ENCODE data around the gene PLTP.
A peak's percentile ranks its signal among the peaks of the same experiment; 100 is the strongest.

PLTP gene

GRCh38 chr20:45857114-45857881 is 54.7 kb downstream of the PLTP start, which contains the start of the genes ACOT8 and ZSWIM3:
Gene ACOT8, minus strand, starts transcription at chr20:45857392. Its CDS starts 77 bp downstream, at chr20:45857315.
Gene ZSWIM3, plus strand, starts transcription at chr20:45857614. Its CDS starts 212 bp downstream, at chr20:45857826.
- Histone ChIP-seq H3K4me2 (ENCODE audit: low read length) (peak within 1 kb of the TSS; percentile 90), H3K79me1 (ENCODE audit: low read length) (peaks cover 5% of the 10 kb centered on the region), H3K36me3 (ENCODE audit: control insufficient read depth in 1 of 2, insufficient read depth in 2 of 2, low read length in 2 of 2) (peaks cover 0 to 7% of the 10 kb centered on the region in 2 experiments)

GRCh38 chr20:45853484-45853883 is 58.5 kb downstream of the PLTP start:
- no CpG with 5 or more reads among the region's 2 CpGs for WGBS (ENCODE audit: extremely low coverage, insufficient coverage, insufficient read length)
- H2BK5ac ChIP-seq (ENCODE audit: low read depth, low read length, poor library complexity): no peak overlapping the region

More at GRCh38 chr20:45857114-45857881, 54.7 kb downstream of the PLTP start, which contains the start of the genes ACOT8 and ZSWIM3:
- Histone ChIP-seq H3K14ac (ENCODE audit: low read length) (peak within 1 kb of the TSS; percentile 69), H3K27ac (ENCODE audit: low read depth, low read length) (no peak within 1 kb of the TSS), H3K4me1 (ENCODE audit: control insufficient read depth in 1 of 2, insufficient read depth in 2 of 2, low read length in 2 of 2) (peaks cover 3 to 5% of the 10 kb centered on the region in 2 experiments), H2AK5ac (ENCODE audit: low read length) (peak within 1 kb of the TSS; percentile 24), H4K8ac (ENCODE audit: low read depth, low read length) (peak within 1 kb of the TSS; percentile 91), H2BK120ac (ENCODE audit: insufficient read depth, low read length, poor library complexity) (peak within 1 kb of the TSS; percentile 29), H3K23ac (ENCODE audit: low read length) (no peak within 1 kb of the TSS), H2BK5ac (ENCODE audit: low read depth, low read length, poor library complexity) (peak within 1 kb of the TSS; percentile 41), H3K18ac (ENCODE audit: low read length) (peak within 1 kb of the TSS; percentile 75), H3K4me3 (ENCODE audit: low read depth, low read length) (peak within 1 kb of the TSS; percentile 80), H4K91ac (ENCODE audit: low read depth, low read length) (peak within 1 kb of the TSS; percentile 81), H4K12ac (ENCODE audit: low read depth, low read length) (peak within 1 kb of the TSS; percentile 81), H2BK12ac (ENCODE audit: low read length) (no peak within 1 kb of the TSS), H3K9ac (ENCODE audit: low read length) (peak within 1 kb of the TSS; percentile 49), H3K79me2 (ENCODE audit: control insufficient read depth, insufficient read depth, low read length, poor library complexity) (peaks cover 1% of the 10 kb centered on the region), H3K27me3 (ENCODE audit: insufficient read depth, low read length) (no peaks in the 10 kb centered on the region), H3K9me3 (ENCODE audit: insufficient read depth, low read depth, low read length) (no peaks in the 10 kb centered on the region), H2AFZ (ENCODE audit: insufficient read depth, low read length, poor library complexity) (peak within 1 kb of the TSS; percentile 92), H3K4ac (ENCODE audit: low read depth, low read length) (peak within 1 kb of the TSS; percentile 71)
- peak; percentile 98 to 100 for DNase-seq
- whole genome bisulfite sequencing (ENCODE audit: extremely low coverage, insufficient coverage, insufficient read length): no CpG with 5 or more reads among the region's 36 CpGs

GRCh38 chr20:45852326-45852725 is 59.6 kb downstream of the PLTP start:
- H4K12ac ChIP-seq (ENCODE audit: low read depth, low read length): no peak overlapping the region
- H4K8ac ChIP-seq (ENCODE audit: low read depth, low read length): no peak overlapping the region
- no peak overlapping the region for H2AFZ ChIP-seq (ENCODE audit: insufficient read depth, low read length, poor library complexity)
- H2BK120ac ChIP-seq (ENCODE audit: insufficient read depth, low read length, poor library complexity): no peak overlapping the region
- H3K79me1 ChIP-seq (ENCODE audit: low read length): peaks cover 2% of the 10 kb centered on the region
- no peak overlapping the region for H3K4ac ChIP-seq (ENCODE audit: low read depth, low read length)
- DNase-seq: no peak
- H2AK5ac ChIP-seq (ENCODE audit: low read length): no peak overlapping the region
- no peak overlapping the region for H3K14ac ChIP-seq (ENCODE audit: low read length)
- no peak overlapping the region for H4K91ac ChIP-seq (ENCODE audit: low read depth, low read length)
- H3K36me3 ChIP-seq (ENCODE audit: control insufficient read depth in 1 of 2, insufficient read depth in 2 of 2, low read length in 2 of 2): peaks cover 5 to 12% of the 10 kb centered on the region in 2 experiments
- no CpG with 5 or more reads among the region's 6 CpGs for WGBS (ENCODE audit: extremely low coverage, insufficient coverage, insufficient read length)
- no peaks in the 10 kb centered on the region for H3K9me3 ChIP-seq (ENCODE audit: insufficient read depth, low read depth, low read length)
- H3K4me2 ChIP-seq (ENCODE audit: low read length): no peak overlapping the region
- no peaks in the 10 kb centered on the region for H3K27me3 ChIP-seq (ENCODE audit: insufficient read depth, low read length)
- H3K4me1 ChIP-seq (ENCODE audit: control insufficient read depth in 1 of 2, insufficient read depth in 2 of 2, low read length in 2 of 2): peaks cover 0 to 3% of the 10 kb centered on the region in 2 experiments
- peaks cover 1% of the 10 kb centered on the region for H3K79me2 ChIP-seq (ENCODE audit: control insufficient read depth, insufficient read depth, low read length, poor library complexity)
- no peak overlapping the region for H2BK12ac ChIP-seq (ENCODE audit: low read length)
- no peak overlapping the region for H2BK5ac ChIP-seq (ENCODE audit: low read depth, low read length, poor library complexity)
- no peak overlapping the region for H3K27ac ChIP-seq (ENCODE audit: low read depth, low read length)
- H3K23ac ChIP-seq (ENCODE audit: low read length): no peak overlapping the region
- H3K18ac ChIP-seq (ENCODE audit: low read length): no peak overlapping the region
- H3K4me3 ChIP-seq (ENCODE audit: low read depth, low read length): no peak overlapping the region
- H3K9ac ChIP-seq (ENCODE audit: low read length): no peak overlapping the region

More at GRCh38 chr20:45853484-45853883, 58.5 kb downstream of the PLTP start:
- peaks cover 2 to 9% of the 10 kb centered on the region in 2 experiments for H3K36me3 ChIP-seq (ENCODE audit: control insufficient read depth in 1 of 2, insufficient read depth in 2 of 2, low read length in 2 of 2)
- H4K91ac ChIP-seq (ENCODE audit: low read depth, low read length): no peak overlapping the region
- no peak overlapping the region for H3K18ac ChIP-seq (ENCODE audit: low read length)
- peaks cover 1% of the 10 kb centered on the region for H3K79me2 ChIP-seq (ENCODE audit: control insufficient read depth, insufficient read depth, low read length, poor library complexity)
- H2AK5ac ChIP-seq (ENCODE audit: low read length): no peak overlapping the region
- H3K79me1 ChIP-seq (ENCODE audit: low read length): peaks cover 5% of the 10 kb centered on the region
- no peak overlapping the region for H3K23ac ChIP-seq (ENCODE audit: low read length)
- DNase-seq: no peak
- H3K4me1 ChIP-seq (ENCODE audit: control insufficient read depth in 1 of 2, insufficient read depth in 2 of 2, low read length in 2 of 2): peaks cover 3 to 5% of the 10 kb centered on the region in 2 experiments
- no peak overlapping the region for H3K27ac ChIP-seq (ENCODE audit: low read depth, low read length)
- no peak overlapping the region for H2AFZ ChIP-seq (ENCODE audit: insufficient read depth, low read length, poor library complexity)
- no peak overlapping the region for H4K12ac ChIP-seq (ENCODE audit: low read depth, low read length)
- H3K9me3 ChIP-seq (ENCODE audit: insufficient read depth, low read depth, low read length): no peaks in the 10 kb centered on the region
- no peak overlapping the region for H3K4me3 ChIP-seq (ENCODE audit: low read depth, low read length)
- no peak overlapping the region for H2BK120ac ChIP-seq (ENCODE audit: insufficient read depth, low read length, poor library complexity)
- H4K8ac ChIP-seq (ENCODE audit: low read depth, low read length): no peak overlapping the region
- H3K4me2 ChIP-seq (ENCODE audit: low read length): no peak overlapping the region
- H2BK12ac ChIP-seq (ENCODE audit: low read length): no peak overlapping the region
- no peak overlapping the region for H3K4ac ChIP-seq (ENCODE audit: low read depth, low read length)
- no peaks in the 10 kb centered on the region for H3K27me3 ChIP-seq (ENCODE audit: insufficient read depth, low read length)
- H3K9ac ChIP-seq (ENCODE audit: low read length): no peak overlapping the region
- no peak overlapping the region for H3K14ac ChIP-seq (ENCODE audit: low read length)

- no peak overlapping the region for H3K4ac ChIP-seq (ENCODE audit: low read depth, low read length)
- H4K91ac ChIP-seq (ENCODE audit: low read depth, low read length): no peak overlapping the region
- H3K14ac ChIP-seq (ENCODE audit: low read length): no peak overlapping the region
- no peaks in the 10 kb centered on the region for H3K4me1 ChIP-seq (ENCODE audit: control insufficient read depth in 1 of 2, insufficient read depth in 2 of 2, low read length in 2 of 2)
- no peak overlapping the region for H3K4me2 ChIP-seq (ENCODE audit: low read length)
- no peak overlapping the region for H3K9ac ChIP-seq (ENCODE audit: low read length)
- no peak overlapping the region for H2BK120ac ChIP-seq (ENCODE audit: insufficient read depth, low read length, poor library complexity)
- H3K23ac ChIP-seq (ENCODE audit: low read length): no peak overlapping the region
- H3K27ac ChIP-seq (ENCODE audit: low read depth, low read length): no peak overlapping the region
- no peaks in the 10 kb centered on the region for H3K27me3 ChIP-seq (ENCODE audit: insufficient read depth, low read length)
- H2AK5ac ChIP-seq (ENCODE audit: low read length): no peak overlapping the region
- H4K12ac ChIP-seq (ENCODE audit: low read depth, low read length): no peak overlapping the region
- no peaks in the 10 kb centered on the region for H3K79me2 ChIP-seq (ENCODE audit: control insufficient read depth, insufficient read depth, low read length, poor library complexity)
- no peak overlapping the region for H3K4me3 ChIP-seq (ENCODE audit: low read depth, low read length)
- no peak for DNase-seq
- H2BK5ac ChIP-seq (ENCODE audit: low read depth, low read length, poor library complexity): no peak overlapping the region
- peaks cover 6 to 13% of the 10 kb centered on the region in 2 experiments for H3K36me3 ChIP-seq (ENCODE audit: control insufficient read depth in 1 of 2, insufficient read depth in 2 of 2, low read length in 2 of 2)
- no peak overlapping the region for H2BK12ac ChIP-seq (ENCODE audit: low read length)
- no peak overlapping the region for H4K8ac ChIP-seq (ENCODE audit: low read depth, low read length)
- H3K79me1 ChIP-seq (ENCODE audit: low read length): no peaks in the 10 kb centered on the region
- H3K9me3 ChIP-seq (ENCODE audit: insufficient read depth, low read depth, low read length): no peaks in the 10 kb centered on the region
- H2AFZ ChIP-seq (ENCODE audit: insufficient read depth, low read length, poor library complexity): no peak overlapping the region
- no peak overlapping the region for H3K18ac ChIP-seq (ENCODE audit: low read length)
These were observed 60.5 kb downstream of the PLTP start for GRCh38 chr20:45851501-45851900.

All from trophoblast cell (in vitro differentiated cells and primary cell).